Measurements from ENCODE around the gene DNAAF3. TPM values are rescaled to one million over a fixed set of nuclear protein-coding genes. Genes with fewer than 3 reads are reported as not detected.

DNAAF3 gene
- polyA plus RNA-seq, 3 donors = 6.6 to 9.9 (median 8.1) TPM

DNA sequence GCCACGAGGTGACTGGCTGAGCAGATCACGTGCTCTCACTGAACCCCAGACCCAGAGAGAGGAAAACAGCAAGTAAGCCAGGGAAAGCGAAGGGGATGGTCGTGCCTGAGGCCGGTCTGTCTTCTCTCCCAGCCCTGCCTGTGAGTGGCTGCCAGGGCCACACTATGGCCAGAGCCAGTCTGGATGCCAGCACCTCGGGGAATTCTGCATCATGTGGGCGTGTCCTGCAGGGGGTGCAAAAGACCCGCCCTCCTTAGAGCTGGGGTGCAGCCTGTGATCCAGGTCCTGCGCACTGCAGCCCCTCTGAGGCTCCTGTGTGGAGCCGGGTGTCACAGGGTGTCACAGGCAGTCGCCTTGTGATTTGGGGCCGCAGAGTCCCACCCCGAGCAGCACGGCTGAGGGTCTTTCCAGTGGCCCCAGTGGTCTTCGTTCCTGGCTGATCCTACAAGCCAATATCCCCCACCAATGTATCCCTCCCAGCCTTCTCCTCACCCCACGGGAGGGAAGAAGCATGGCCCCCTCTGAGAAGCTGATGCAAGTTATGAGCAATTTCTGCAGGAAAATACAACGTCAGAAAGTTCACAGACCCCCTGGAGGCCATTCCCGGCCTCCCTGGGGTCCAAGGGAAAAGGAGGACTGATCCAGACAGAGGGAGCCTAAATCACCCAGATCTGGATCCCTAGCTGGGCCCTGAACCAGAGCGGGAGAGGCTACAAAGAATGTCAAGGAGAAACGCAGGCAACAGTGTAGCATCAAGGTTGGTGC, 56.7 kb downstream of the DNAAF3 start:
- no peak for DNase-seq (ENCODE audit: extremely low read depth in 1 of 11, low read depth in 9 of 11, low spot score in 4 of 11)

Other genes starting within 250 kb of the DNAAF3 start
- not detected for gene NLRP7, start 219.1 kb downstream of the DNAAF3 start, polyA plus RNA-seq (ENCODE audit: insufficient read length in 3 of 3)
- 10 to 100 TPM in 2 of 3 donors, 1 to 10 TPM in 1; 6.4 to 22.0 (median 17.9) TPM for gene NLRP2, start 200.2 kb downstream of the DNAAF3 start, polyA plus RNA-seq (ENCODE audit: insufficient read length in 3 of 3)
- under 1 TPM; 0.37 to 0.68 (median 0.39) TPM for gene GP6, start 128.3 kb downstream of the DNAAF3 start, polyA plus RNA-seq (ENCODE audit: insufficient read length in 3 of 3)
- 10 to 100 TPM; 13.6 to 27.1 (median 15.9) TPM for gene RDH13, start 103.5 kb downstream of the DNAAF3 start, polyA plus RNA-seq (ENCODE audit: insufficient read length in 3 of 3)
- gene EPS8L1, start 90.7 kb downstream of the DNAAF3 start, polyA plus RNA-seq (ENCODE audit: insufficient read length in 3 of 3) = 10 to 100 TPM; 48.0 to 77.9 (median 61.6) TPM
- gene PPP1R12C, start 49.0 kb downstream of the DNAAF3 start, polyA plus RNA-seq (ENCODE audit: insufficient read length in 3 of 3) = 100 to 1,000 TPM in 1 of 3 donors, 10 to 100 TPM in 2; 66.4 to 116 (median 95.8) TPM
- gene TNNT1, start 17.4 kb downstream of the DNAAF3 start, polyA plus RNA-seq (ENCODE audit: insufficient read length in 3 of 3) = 1 to 10 TPM; 2.7 to 7.0 (median 4.5) TPM
- 1 to 10 TPM; 3.4 to 3.7 (median 3.5) TPM for gene TNNI3, start 8.9 kb downstream of the DNAAF3 start, polyA plus RNA-seq (ENCODE audit: insufficient read length in 3 of 3)
- under 1 TPM; 0.11 to 0.47 (median 0.44) TPM for gene SYT5, start 13.7 kb upstream of the DNAAF3 start, polyA plus RNA-seq (ENCODE audit: insufficient read length in 3 of 3)
- under 1 TPM; 0.09 to 0.16 (median 0.12) TPM for gene PTPRH, start 42.9 kb upstream of the DNAAF3 start, polyA plus RNA-seq (ENCODE audit: insufficient read length in 3 of 3)
- 1 to 10 TPM; 2.6 to 7.1 (median 4.2) TPM for gene TMEM86B, start 62.1 kb upstream of the DNAAF3 start, polyA plus RNA-seq (ENCODE audit: insufficient read length in 3 of 3)
- 10 to 100 TPM; 39.3 to 52.1 (median 48.9) TPM for gene PPP6R1, start 92.4 kb upstream of the DNAAF3 start, polyA plus RNA-seq (ENCODE audit: insufficient read length in 3 of 3)
- 10 to 100 TPM; 23.2 to 41.2 (median 39.2) TPM for gene HSPBP1, start 113.5 kb upstream of the DNAAF3 start, polyA plus RNA-seq (ENCODE audit: insufficient read length in 3 of 3)
- gene BRSK1, start 117.4 kb upstream of the DNAAF3 start, polyA plus RNA-seq (ENCODE audit: insufficient read length in 3 of 3) = 10 to 100 TPM; 12.7 to 16.2 (median 14.6) TPM
- 1 to 10 TPM in 1 of 3 donors, under 1 TPM in 2; 0.72 to 2.1 (median 0.90) TPM for gene TMEM150B, start 158.7 kb upstream of the DNAAF3 start, polyA plus RNA-seq (ENCODE audit: insufficient read length in 3 of 3)
- 10 to 100 TPM; 16.5 to 34.5 (median 23.4) TPM for gene KMT5C, start 173.3 kb upstream of the DNAAF3 start, polyA plus RNA-seq (ENCODE audit: insufficient read length in 3 of 3)
- 1 to 10 TPM in 2 of 3 donors, under 1 TPM in 1; 0.82 to 1.9 (median 1.2) TPM for gene COX6B2, start 188.1 kb upstream of the DNAAF3 start, polyA plus RNA-seq (ENCODE audit: insufficient read length in 3 of 3)
- under 1 TPM; 0.12 to 0.24 (median 0.13) TPM for gene GARIN5B, start 196.6 kb upstream of the DNAAF3 start, polyA plus RNA-seq (ENCODE audit: insufficient read length in 3 of 3)
- gene IL11, start 203.8 kb upstream of the DNAAF3 start, polyA plus RNA-seq (ENCODE audit: insufficient read length in 3 of 3) = 1 to 10 TPM in 2 of 3 donors, under 1 TPM in 1; 0.84 to 2.8 (median 1.5) TPM
- 1 to 10 TPM in 1 of 3 donors, under 1 TPM in 1, not detected in 1; 0.17 to 1.1 TPM for gene TMEM190, start 210.2 kb upstream of the DNAAF3 start, polyA plus RNA-seq (ENCODE audit: insufficient read length in 3 of 3)
- 1 to 10 TPM in 1 of 3 donors, under 1 TPM in 2; 0.58 to 1.3 (median 0.78) TPM for gene TMEM238, start 217.7 kb upstream of the DNAAF3 start, polyA plus RNA-seq (ENCODE audit: insufficient read length in 3 of 3)
- 1,000 to 10,000 TPM in 2 of 3 donors, 100 to 1,000 TPM in 1; 762 to 1,286 (median 1,213) TPM for gene RPL28, start 219.3 kb upstream of the DNAAF3 start, polyA plus RNA-seq (ENCODE audit: insufficient read length in 3 of 3)
- gene UBE2S, start 241.2 kb upstream of the DNAAF3 start, polyA plus RNA-seq (ENCODE audit: insufficient read length in 3 of 3) = 10 to 100 TPM; 39.8 to 70.7 (median 42.8) TPM